ENCODE measurements around the gene RBFOX1.

- no peak for TF ChIP-seq POLR2A (IDR thresholded peaks at IDR 0.05; ENCODE audit: low read depth)
- no peak for TF ChIP-seq CTCF (IDR thresholded peaks at IDR 0.05)
- TF ChIP-seq EP300 (IDR thresholded peaks at IDR 0.05): no peak
These were observed 216.2 kb downstream of the RBFOX1 start for GRCh38 chr16:7548796-7549318.
